Astrocyte (in vitro differentiated cells and primary cell): Measurements from ENCODE around the gene PDK1. TPM values are rescaled to one million over a fixed set of nuclear protein-coding genes. Genes with fewer than 3 reads are reported as not detected.

Source experiments
- DNase-seq: peaks from one replicate; pipeline ENCODE4 v3.0.0-alpha.2; 2010; ENCODE audit warnings: low read depth
- FAIRE-seq: peaks from 2 replicates; lab custom pipeline; 2011; peaks lifted over from hg19 to GRCh38; lab: Jason Lieb, UNC
- H2AFZ ChIP-seq: 2 replicates; pipeline ENCODE4 v1.6.0; 2012; ENCODE audit warnings: low read depth, low read length, inconsistent platforms
- H3K27ac ChIP-seq: 2 replicates; pipeline ENCODE4 v1.5.1; 2011; ENCODE audit warnings: low read depth, low read length, inconsistent platforms
- H3K27me3 ChIP-seq: 2 replicates; pipeline ENCODE4 v1.6.0; 2011; ENCODE audit warnings: low read length, inconsistent platforms; ENCODE audit not compliant: insufficient read depth
- H3K36me3 ChIP-seq: 2 replicates; pipeline ENCODE4 v1.5.1; 2011; ENCODE audit warnings: low read length, inconsistent platforms; ENCODE audit not compliant: insufficient read depth
- H3K4me1 ChIP-seq: 2 replicates; pipeline ENCODE4 v1.5.1; 2011; ENCODE audit warnings: low read length, inconsistent platforms; ENCODE audit not compliant: insufficient read depth
- H3K4me2 ChIP-seq: 2 replicates; pipeline ENCODE4 v1.6.0; 2012; ENCODE audit warnings: low read length, inconsistent platforms
- H3K4me3 ChIP-seq: 2 replicates; pipeline ENCODE4 v1.5.1; 2011; ENCODE audit warnings: low read depth, mild to moderate bottlenecking, low read length, inconsistent platforms; ENCODE audit not compliant: insufficient read depth
- H3K79me2 ChIP-seq: 2 replicates; pipeline ENCODE4 v1.6.0; 2012; ENCODE audit warnings: mild to moderate bottlenecking, low read length, inconsistent platforms; ENCODE audit not compliant: insufficient read depth
- H3K9ac ChIP-seq: 2 replicates; pipeline ENCODE4 v1.6.0; 2012; ENCODE audit warnings: mild to moderate bottlenecking, low read length, inconsistent platforms
- H3K9me3 ChIP-seq: 2 replicates; pipeline ENCODE4 v1.5.1; 2012; ENCODE audit warnings: low read depth, mild to moderate bottlenecking, low read length, inconsistent platforms; ENCODE audit not compliant: insufficient read depth
- H4K20me1 ChIP-seq: 2 replicates; pipeline ENCODE4 v1.6.0; 2012; ENCODE audit warnings: low read length, inconsistent platforms; ENCODE audit not compliant: insufficient read depth
- H3K27ac Mint-ChIP-seq: one replicate; pipeline ENCODE4 v1.8.0; 2021; ENCODE audit warnings: mild to moderate bottlenecking, mixed read lengths; ENCODE audit not compliant: unreplicated experiment
- H3K27me3 Mint-ChIP-seq: one replicate; pipeline ENCODE4 v1.8.0; 2021; ENCODE audit warnings: low read depth, mixed read lengths; ENCODE audit not compliant: unreplicated experiment
- H3K36me3 Mint-ChIP-seq: one replicate; pipeline ENCODE4 v1.8.0; 2021; ENCODE audit warnings: low read depth, mixed read lengths; ENCODE audit not compliant: unreplicated experiment
- H3K4me1 Mint-ChIP-seq: one replicate; pipeline ENCODE4 v1.8.0; 2021; ENCODE audit warnings: low read depth, mixed read lengths; ENCODE audit not compliant: unreplicated experiment
- H3K4me3 Mint-ChIP-seq: one replicate; pipeline ENCODE4 v1.8.0; 2021; ENCODE audit warnings: mild to moderate bottlenecking, moderate library complexity, mixed read lengths; ENCODE audit not compliant: unreplicated experiment
- H3K9me3 Mint-ChIP-seq: one replicate; pipeline ENCODE4 v1.8.0; 2021; ENCODE audit warnings: mild to moderate bottlenecking, mixed read lengths; ENCODE audit not compliant: unreplicated experiment
- CTCF ChIP-seq: IDR thresholded peaks from 2 replicates; pipeline ENCODE4 v1.5.1; 2011; ENCODE audit warnings: low read depth, mild to moderate bottlenecking, inconsistent platforms, low read length, moderate library complexity; ENCODE audit not compliant: insufficient read depth
- EZH2 ChIP-seq: IDR thresholded peaks from 2 replicates; pipeline ENCODE4 v1.6.1; 2012; ENCODE audit warnings: mild to moderate bottlenecking, low read length, inconsistent platforms; ENCODE audit not compliant: insufficient read depth
- total RNA-seq: library from RNA; stranded (reverse); gene quantifications from 2 replicates; pipeline ENCODE4 v1.2.1, GENCODE V29; 2021

PDK1 gene
- total RNA-seq, 1 donor from 2014 or later = 26.0 TPM

- Histone ChIP-seq H3K4me2 (peak overlapping the region; percentile 93), H2AFZ (peak overlapping the region; percentile 92), H3K36me3 (no peaks in the 10 kb centered on the region), H3K4me3 (peak overlapping the region; percentile 82), H3K4me1 (peaks cover 23% of the 10 kb centered on the region), H3K27me3 (no peaks in the 10 kb centered on the region), H4K20me1 (peaks cover 7% of the 10 kb centered on the region), H3K79me2 (peaks cover 19% of the 10 kb centered on the region), H3K27ac (peak overlapping the region; percentile 87), H3K9ac (peak overlapping the region; percentile 90), H3K9me3 (no peaks in the 10 kb centered on the region)
- H3K4me3 Mint-ChIP-seq = peak overlapping the region; percentile 92
- TF ChIP-seq EZH2 = no peak
- TF ChIP-seq CTCF = no peak
- H3K9me3 Mint-ChIP-seq = no peaks in the 10 kb centered on the region
- FAIRE-seq = no peak
- H3K4me1 Mint-ChIP-seq = peaks cover 45% of the 10 kb centered on the region
- peak overlapping the region; percentile 81 for H3K27ac Mint-ChIP-seq
- DNase-seq = peak; percentile 41
- H3K27me3 Mint-ChIP-seq = no peaks in the 10 kb centered on the region
- peaks cover 4% of the 10 kb centered on the region for H3K36me3 Mint-ChIP-seq
Measured at GRCh38 chr2:172556284-172557033, 569 bp downstream of the PDK1 start.

DNA sequence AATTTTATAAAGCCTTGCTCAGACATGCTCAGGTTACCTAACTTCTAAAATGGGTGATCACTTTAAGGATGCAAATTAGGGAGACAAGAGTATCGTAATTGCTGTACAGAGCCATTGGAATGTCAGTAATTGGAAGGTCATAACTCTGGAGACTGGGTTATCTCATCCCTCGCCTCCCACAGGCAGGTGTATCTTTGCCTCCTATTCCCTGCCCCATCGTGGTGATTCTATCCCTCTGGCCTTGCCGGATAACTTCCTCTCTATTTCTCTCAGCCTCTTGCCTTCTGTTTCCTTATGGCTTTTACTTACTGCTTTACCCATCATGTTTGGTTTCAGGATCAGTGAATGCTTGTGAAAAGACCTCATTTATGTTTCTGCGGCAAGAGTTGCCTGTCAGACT, 2.5 kb downstream of the PDK1 start:
- no peaks in the 10 kb centered on the region for H3K9me3 ChIP-seq
- no peak overlapping the region for H3K27ac ChIP-seq
- H3K9me3 Mint-ChIP-seq = no peaks in the 10 kb centered on the region
- no peak overlapping the region for H2AFZ ChIP-seq
- H3K9ac ChIP-seq = no peak overlapping the region
- no peaks in the 10 kb centered on the region for H3K27me3 ChIP-seq
- peaks cover 4% of the 10 kb centered on the region for H3K36me3 Mint-ChIP-seq
- DNase-seq (no peak), FAIRE-seq (no peak)
- peaks cover 19% of the 10 kb centered on the region for H3K79me2 ChIP-seq
- H3K4me1 ChIP-seq = peaks cover 12% of the 10 kb centered on the region
- H3K27ac Mint-ChIP-seq = no peak overlapping the region
- no peak overlapping the region for H3K4me3 ChIP-seq
- H4K20me1 ChIP-seq = peaks cover 7% of the 10 kb centered on the region
- H3K4me2 ChIP-seq = no peak overlapping the region
- peak overlapping the region; percentile 92 for H3K4me3 Mint-ChIP-seq
- peaks cover 33% of the 10 kb centered on the region for H3K4me1 Mint-ChIP-seq
- no peaks in the 10 kb centered on the region for H3K27me3 Mint-ChIP-seq
- peaks cover 3% of the 10 kb centered on the region for H3K36me3 ChIP-seq
- TF ChIP-seq CTCF = no peak
- no peak for TF ChIP-seq EZH2

DNA sequence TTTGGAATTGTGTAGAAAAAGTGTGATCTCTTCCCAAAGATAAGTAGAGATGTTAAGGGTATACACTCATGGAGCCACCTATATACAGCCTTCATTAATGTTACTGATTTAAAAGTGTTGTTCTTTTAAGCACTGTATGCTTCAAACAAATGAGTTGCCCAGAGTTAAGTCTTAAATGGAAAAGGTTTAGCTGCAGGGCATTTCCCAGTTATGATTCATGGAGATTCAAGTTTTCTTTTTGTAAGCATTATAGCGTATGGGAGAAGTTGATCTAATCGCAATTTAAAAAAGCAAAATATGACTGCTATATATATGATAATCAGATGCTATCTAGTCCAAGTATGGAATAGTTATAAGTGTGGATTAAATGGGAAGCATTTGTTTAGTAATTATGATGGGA, 4.8 kb downstream of the PDK1 start:
- H3K36me3 ChIP-seq = peaks cover 5% of the 10 kb centered on the region
- H4K20me1 ChIP-seq = peaks cover 7% of the 10 kb centered on the region
- peaks cover 7% of the 10 kb centered on the region for H3K4me1 ChIP-seq
- no peak overlapping the region for H3K9ac ChIP-seq
- no peak for TF ChIP-seq CTCF
- TF ChIP-seq EZH2 = no peak
- no peaks in the 10 kb centered on the region for H3K27me3 Mint-ChIP-seq
- peaks cover 19% of the 10 kb centered on the region for H3K79me2 ChIP-seq
- peaks cover 23% of the 10 kb centered on the region for H3K4me1 Mint-ChIP-seq
- H3K36me3 Mint-ChIP-seq = peaks cover 11% of the 10 kb centered on the region
- H3K27me3 ChIP-seq = no peaks in the 10 kb centered on the region
- no peak overlapping the region for H3K4me2 ChIP-seq
- no peak overlapping the region for H3K4me3 ChIP-seq
- no peak overlapping the region for H2AFZ ChIP-seq
- no peak overlapping the region for H3K4me3 Mint-ChIP-seq
- no peak overlapping the region for H3K27ac Mint-ChIP-seq
- DNase-seq (no peak), FAIRE-seq (no peak)
- no peaks in the 10 kb centered on the region for H3K9me3 Mint-ChIP-seq
- H3K27ac ChIP-seq = no peak overlapping the region
- no peaks in the 10 kb centered on the region for H3K9me3 ChIP-seq
